Suprapubic skin (tissue), 4 donors: Measurements from ENCODE around the gene NOP10. TPM values are rescaled to one million over a fixed set of nuclear protein-coding genes. Genes with fewer than 3 reads are reported as not detected.

Source experiments
- DNase-seq, 2 donors: peaks; one replicate each; pipeline ENCODE4 v3.0.0-alpha.2; 2019; ENCODE audit warnings: low spot score in 2 of 2
- H3K27ac ChIP-seq: fragments of 200-600 bp; sonication (generic); one replicate; pipeline ENCODE4 v1.5.1; 2019
- H3K27me3 ChIP-seq: fragments of 200-600 bp; sonication (generic); one replicate; pipeline ENCODE4 v1.5.1; 2019
- H3K36me3 ChIP-seq: fragments of 200-600 bp; sonication (generic); one replicate; pipeline ENCODE4 v1.5.1; 2019
- H3K4me1 ChIP-seq: fragments of 200-600 bp; sonication (generic); one replicate; pipeline ENCODE4 v1.5.1; 2019
- H3K4me3 ChIP-seq: fragments of 200-600 bp; sonication (generic); one replicate; pipeline ENCODE4 v1.5.1; 2019; ENCODE audit warnings: mild to moderate bottlenecking
- H3K9me3 ChIP-seq: fragments of 200-600 bp; sonication (generic); one replicate; pipeline ENCODE4 v1.5.1; 2019
- CTCF ChIP-seq, 2 donors: fragments of 200-600 bp in 1 of 2; fragments of 450-650 bp in 1 of 2; sonication (generic) in 1 of 2; IDR thresholded peaks; one replicate each; pipeline ENCODE4 v1.5.1; 2016 to 2019; ENCODE audit warnings: antibody characterized with exemption in 2 of 2, mild to moderate bottlenecking in 1 of 2, moderate library complexity in 1 of 2
- EP300 ChIP-seq: sonication (generic); formaldehyde crosslinking; IDR thresholded peaks from one replicate; pipeline ENCODE4 v1.6.1; 2017; ENCODE audit warnings: antibody characterized with exemption
- POLR2A ChIP-seq, 2 donors: fragments of 450-650 bp; IDR thresholded peaks; one replicate each; pipeline ENCODE4 v1.6.1; 2017; ENCODE audit warnings: antibody characterized with exemption in 2 of 2, mild to moderate bottlenecking in 2 of 2, moderate library complexity in 2 of 2
- POLR2AphosphoS5 ChIP-seq, 3 donors: sonication (generic); formaldehyde crosslinking; IDR thresholded peaks; one replicate each; pipeline ENCODE4 v1.6.1; 2017; ENCODE audit warnings: antibody characterized with exemption in 3 of 3
- WGBS: methylation state at CpG from one replicate; pipeline ENCODE4 v1.1.5; 2018; 5-methylcytosine and 5-hydroxymethylcytosine counted together
- total RNA-seq, 4 donors: library from RNA; depleted of rRNA; stranded (reverse); fragments of >200 nt; gene quantifications; one replicate each; pipeline ENCODE4 v1.1.0, GENCODE V29; 2016

The NOP10 gene
- total RNA-seq, 4 donors from 2014 or later = 88.9 to 196 (median 133) TPM

DNA sequence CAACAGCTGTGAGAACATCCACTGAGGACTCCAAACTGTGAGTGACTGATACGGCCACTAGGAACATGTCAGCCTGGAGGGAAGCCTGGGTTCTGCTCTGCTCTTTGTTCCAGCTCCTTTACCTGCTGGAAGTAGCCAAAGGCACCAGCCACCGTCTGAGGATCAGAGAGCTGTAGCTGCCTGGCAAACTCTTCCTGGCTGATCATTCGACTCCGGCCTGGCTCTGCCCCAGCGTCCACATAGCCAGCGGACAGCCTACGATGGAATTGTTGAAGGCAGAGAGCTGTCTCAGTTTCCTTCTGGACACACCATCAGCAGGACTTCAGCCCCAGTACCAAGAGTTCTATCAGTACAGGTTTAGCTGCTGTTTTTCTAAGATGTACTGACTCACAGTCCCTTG lies 18.3 kb upstream of the NOP10 start:
- no peak overlapping the region for H3K27ac ChIP-seq
- peaks cover 32% of the 10 kb centered on the region for H3K36me3 ChIP-seq
- TF ChIP-seq CTCF (IDR thresholded peaks at IDR 0.05) (no peak), POLR2AphosphoS5 (IDR thresholded peaks at IDR 0.05) (no peak), POLR2A (IDR thresholded peaks at IDR 0.05) (no peak), EP300 (no peak)

DNA sequence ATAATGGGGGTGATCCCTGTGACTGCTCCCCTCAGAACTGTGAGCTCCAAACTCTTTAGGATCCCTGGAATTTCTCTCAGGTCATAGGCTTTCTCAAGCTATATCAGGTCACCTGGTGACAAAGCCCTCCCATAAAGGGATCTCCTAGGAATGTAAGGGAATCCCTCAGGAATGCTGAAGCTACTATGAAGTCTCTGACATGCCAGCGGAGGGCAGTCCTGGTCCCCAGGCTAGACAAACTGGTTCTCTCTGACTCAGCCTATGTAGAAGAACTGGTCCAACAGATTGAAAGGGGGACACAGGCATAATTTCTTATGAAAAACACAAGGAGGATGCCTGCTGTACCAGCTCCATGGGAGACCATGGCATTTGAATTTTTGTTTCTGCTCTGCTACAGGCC lies 17.4 kb upstream of the NOP10 start:
- no peaks in the 10 kb centered on the region for H3K9me3 ChIP-seq
- peaks cover 13% of the 10 kb centered on the region for H3K4me1 ChIP-seq
- no peaks in the 10 kb centered on the region for H3K27me3 ChIP-seq
- H3K27ac ChIP-seq = peak overlapping the region; percentile 40
- no peak for DNase-seq
- H3K4me3 ChIP-seq = no peak overlapping the region
- 18% methylated on average over 1 of the region's 1 CpG for WGBS
- TF ChIP-seq EP300 (no peak), POLR2AphosphoS5 (IDR thresholded peaks at IDR 0.05) (no peak), POLR2A (IDR thresholded peaks at IDR 0.05) (no peak), CTCF (IDR thresholded peaks at IDR 0.05) (no peak)
- peaks cover 36% of the 10 kb centered on the region for H3K36me3 ChIP-seq

More for the DNA sequence above, 18.3 kb upstream of the NOP10 start:
- Histone ChIP-seq H3K27me3 (no peaks in the 10 kb centered on the region), H3K4me1 (peaks cover 23% of the 10 kb centered on the region), H3K9me3 (no peaks in the 10 kb centered on the region), H3K4me3 (no peak overlapping the region)
- no peak for DNase-seq
- 91% methylated on average over 7 of the region's 7 CpGs for WGBS

GRCh38 chr15:34359416-34359815 lies 16.5 kb upstream of the NOP10 start:
- no peaks in the 10 kb centered on the region for H3K9me3 ChIP-seq
- 43% methylated on average over 3 of the region's 3 CpGs for WGBS
- H3K27ac ChIP-seq = peak overlapping the region; percentile 40

DNA sequence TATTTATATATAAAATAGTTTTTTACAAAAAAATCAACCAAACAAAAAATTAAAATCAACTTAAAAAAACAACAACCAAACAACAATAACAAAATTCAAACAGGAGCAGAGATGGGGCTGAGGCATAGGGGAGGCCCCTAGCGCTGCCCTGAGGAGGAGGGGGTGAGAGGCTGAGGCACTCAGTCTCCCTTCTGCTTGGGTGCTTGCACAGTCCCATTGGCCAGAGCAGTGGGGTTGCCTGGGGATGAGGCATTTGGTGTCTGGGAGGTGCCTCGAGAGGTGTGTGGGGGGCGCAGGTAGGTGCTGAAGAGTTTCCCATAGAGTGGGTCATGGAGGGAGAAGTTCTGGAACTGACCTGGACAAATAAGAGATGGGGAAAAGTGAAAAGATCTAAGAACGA lies 16.0 kb upstream of the NOP10 start:
- TF ChIP-seq EP300 = no peak
- no peak for TF ChIP-seq POLR2A (IDR thresholded peaks at IDR 0.05)
- TF ChIP-seq POLR2AphosphoS5 (IDR thresholded peaks at IDR 0.05) = no peak
- TF ChIP-seq CTCF (IDR thresholded peaks at IDR 0.05) = no peak
- DNase-seq = no peak
- H3K36me3 ChIP-seq = peaks cover 36% of the 10 kb centered on the region
- 95% methylated on average over 4 of the region's 4 CpGs for WGBS
- H3K4me1 ChIP-seq = peaks cover 9% of the 10 kb centered on the region
- H3K27me3 ChIP-seq = no peaks in the 10 kb centered on the region
- no peak overlapping the region for H3K4me3 ChIP-seq
- H3K9me3 ChIP-seq = no peaks in the 10 kb centered on the region
- no peak overlapping the region for H3K27ac ChIP-seq

More at GRCh38 chr15:34359416-34359815, 16.5 kb upstream of the NOP10 start:
- no peak for DNase-seq
- Histone ChIP-seq H3K27me3 (no peaks in the 10 kb centered on the region), H3K4me1 (peaks cover 9% of the 10 kb centered on the region), H3K36me3 (peaks cover 36% of the 10 kb centered on the region), H3K4me3 (no peak overlapping the region)
- TF ChIP-seq POLR2A (IDR thresholded peaks at IDR 0.05) (no peak), POLR2AphosphoS5 (IDR thresholded peaks at IDR 0.05) (no peak), EP300 (no peak), CTCF (IDR thresholded peaks at IDR 0.05) (no peak)

GRCh38 chr15:34358367-34358766 lies 15.4 kb upstream of the NOP10 start:
- peaks cover 9% of the 10 kb centered on the region for H3K4me1 ChIP-seq
- no peak overlapping the region for H3K27ac ChIP-seq
- H3K27me3 ChIP-seq = no peaks in the 10 kb centered on the region
- WGBS = 73% methylated on average over 3 of the region's 3 CpGs
- no peaks in the 10 kb centered on the region for H3K9me3 ChIP-seq
- H3K36me3 ChIP-seq = peaks cover 36% of the 10 kb centered on the region
- H3K4me3 ChIP-seq = no peak overlapping the region
- TF ChIP-seq EP300 (no peak), POLR2AphosphoS5 (IDR thresholded peaks at IDR 0.05) (no peak), POLR2A (IDR thresholded peaks at IDR 0.05) (no peak), CTCF (IDR thresholded peaks at IDR 0.05) (no peak)
- DNase-seq = no peak
